GM19455 (cell line): ENCODE data around the gene PIK3CG.
A peak's percentile ranks its signal among the peaks of the same experiment; 100 is the strongest.
"Not testable (repeated sequence)": the region's sequence is repeated elsewhere in the genome, so short reads cannot be mapped to it uniquely, and the experiment has no call there.

Experiments
- ATAC-seq: cut with Tn5 transposase; IDR thresholded peaks from one replicate; pipeline ENCODE4 v1.9.1; 2021; ENCODE audit not compliant: unreplicated experiment

The PIK3CG gene

GRCh38 chr7:106883456-106884026 is 18.5 kb downstream of the PIK3CG start:
- no peak for ATAC-seq

GRCh38 chr7:106885652-106886051 is 20.6 kb downstream of the PIK3CG start:
- ATAC-seq, result no peak

- peak; percentile 65 for ATAC-seq
Measured at GRCh38 chr7:106887421-106887820, 22.3 kb downstream of the PIK3CG start.

- ATAC-seq, result no peak
Measured at GRCh38 chr7:106888204-106888603, 23.1 kb downstream of the PIK3CG start.

GRCh38 chr7:106890952-106891351 is 25.9 kb downstream of the PIK3CG start:
- no peak for ATAC-seq

GRCh38 chr7:106891548-106892410 is 26.7 kb downstream of the PIK3CG start:
- ATAC-seq, result peak; percentile 45

- no peak for ATAC-seq
Measured at GRCh38 chr7:106893591-106893990, 28.5 kb downstream of the PIK3CG start.

- peak; percentile 85 for ATAC-seq
Measured at GRCh38 chr7:106895246-106895864, 30.3 kb downstream of the PIK3CG start.

GRCh38 chr7:106896231-106896630 is 31.1 kb downstream of the PIK3CG start:
- no peak for ATAC-seq

- ATAC-seq, result not testable (repeated sequence)
Measured at GRCh38 chr7:106897553-106897952, 32.5 kb downstream of the PIK3CG start.

- not testable (repeated sequence) for ATAC-seq
Measured at GRCh38 chr7:106898967-106899366, 33.9 kb downstream of the PIK3CG start.

- no peak for ATAC-seq
Measured at GRCh38 chr7:106901828-106902441, 36.9 kb downstream of the PIK3CG start.

- no peak for ATAC-seq
Measured at GRCh38 chr7:106905734-106906133, 40.7 kb downstream of the PIK3CG start.

GRCh38 chr7:106911959-106912358 is 46.9 kb downstream of the PIK3CG start:
- no peak for ATAC-seq

- no peak for ATAC-seq
Measured at GRCh38 chr7:106914018-106914607, 49.0 kb downstream of the PIK3CG start.

GRCh38 chr7:106915407-106915806 is 50.3 kb downstream of the PIK3CG start:
- no peak for ATAC-seq

GRCh38 chr7:106915873-106916272 is 50.8 kb downstream of the PIK3CG start:
- ATAC-seq, result peak; percentile 99

- ATAC-seq, result no peak
Measured at GRCh38 chr7:106916679-106917078, 51.6 kb downstream of the PIK3CG start.

- no peak for ATAC-seq
Measured at GRCh38 chr7:106918991-106919390, 53.9 kb downstream of the PIK3CG start.

- not testable (repeated sequence) for ATAC-seq
Measured at GRCh38 chr7:106924468-106924867, 59.4 kb downstream of the PIK3CG start.

- no peak for ATAC-seq
Measured at GRCh38 chr7:106926892-106927291, 61.8 kb downstream of the PIK3CG start.
